Subcutaneous abdominal adipose tissue (tissue), 5 donors: ENCODE data around the gene ATP6V0A1.
A peak's percentile ranks its signal among the peaks of the same experiment; 100 is the strongest.
"Not testable (repeated sequence)": the region's sequence is repeated elsewhere in the genome, so short reads cannot be mapped to it uniquely, and the experiment has no call there.

Experiments
- H3K27ac ChIP-seq: one replicate; pipeline ENCODE4 v1.7.0; 2013; ENCODE audit warnings: low read depth, mild to moderate bottlenecking, inconsistent platforms, low read length, moderate library complexity
- H3K27me3 ChIP-seq, 5 donors: one replicate each; pipeline ENCODE4 v1.7.0; 2013; ENCODE audit warnings: low read length in 5 of 5, inconsistent platforms in 1 of 5; ENCODE audit not compliant: control insufficient read depth in 5 of 5, insufficient read depth in 4 of 5
- H3K36me3 ChIP-seq, 5 donors: one replicate each; pipeline ENCODE4 v1.7.0; 2013; ENCODE audit warnings: low read length in 5 of 5; ENCODE audit not compliant: control insufficient read depth in 5 of 5, insufficient read depth in 5 of 5
- H3K4me1 ChIP-seq, 5 donors: one replicate each; pipeline ENCODE4 v1.7.0; 2013; ENCODE audit warnings: low read length in 5 of 5, mild to moderate bottlenecking in 3 of 5, moderate library complexity in 1 of 5; ENCODE audit not compliant: control insufficient read depth in 5 of 5, insufficient read depth in 5 of 5
- H3K4me3 ChIP-seq, 5 donors: one replicate each; pipeline ENCODE4 v1.7.0; 2013; ENCODE audit warnings: low read length in 5 of 5, low read depth in 1 of 5
- H3K9ac ChIP-seq, 5 donors: one replicate each; pipeline ENCODE4 v1.7.0; 2013; ENCODE audit warnings: low read length in 5 of 5, mild to moderate bottlenecking in 4 of 5, moderate library complexity in 3 of 5
- H3K9me3 ChIP-seq, 5 donors: one replicate each; pipeline ENCODE4 v1.7.0; 2013; ENCODE audit warnings: low read length in 5 of 5; ENCODE audit not compliant: control insufficient read depth in 5 of 5
- donor health status: healthy.
- donor health status: healthy.
- donor health status: healthy.
- donor health status: healthy.
- donor health status: healthy.

Gene ATP6V0A1

GRCh38 chr17:42458497-42459255 lies at the start of gene ATP6V0A1:
ATP6V0A1 (plus strand) TSS chr17:42458878; CDS start chr17:42460895, 2,017 bp downstream.
- no peaks in the 10 kb centered on the region for H3K9me3 ChIP-seq
- H3K27ac ChIP-seq: peak within 1 kb of the TSS; percentile 96
- peak within 1 kb of the TSS; percentile 87 to 95 (median 92) for H3K9ac ChIP-seq
- H3K36me3 ChIP-seq: peaks cover 0 to 21% (median 11%) of the 10 kb centered on the region in 5 donors
- peaks cover 3 to 49% (median 41%) of the 10 kb centered on the region in 5 donors for H3K4me1 ChIP-seq
- H3K4me3 ChIP-seq: peak within 1 kb of the TSS; percentile 78 to 95 (median 89)
- no peaks in the 10 kb centered on the region for H3K27me3 ChIP-seq

- no peaks in the 10 kb centered on the region for H3K27me3 ChIP-seq
- H3K9ac ChIP-seq: peak overlapping the region; percentile 5 to 73 (median 40)
- H3K27ac ChIP-seq: peak overlapping the region; percentile 93
- peak overlapping the region in 4 of 5 donors; percentile 12 to 54 (median 33) for H3K4me3 ChIP-seq
- H3K4me1 ChIP-seq: peaks cover 20 to 95% (median 88%) of the 10 kb centered on the region in 5 donors
- no peaks in the 10 kb centered on the region for H3K9me3 ChIP-seq
- H3K36me3 ChIP-seq: peaks cover 0 to 12% (median 8%) of the 10 kb centered on the region in 5 donors
Measured at GRCh38 chr17:42409523-42410318, 49.0 kb upstream of the ATP6V0A1 start.

GRCh38 chr17:42410319-42410685 lies 48.4 kb upstream of the ATP6V0A1 start:
- peak overlapping the region; percentile 5 to 69 (median 40) for H3K9ac ChIP-seq
- H3K4me1 ChIP-seq: peaks cover 24 to 97% (median 88%) of the 10 kb centered on the region in 5 donors

GRCh38 chr17:42411361-42411760 lies 47.3 kb upstream of the ATP6V0A1 start:
- Histone ChIP-seq H3K9me3 (no peaks in the 10 kb centered on the region), H3K27ac (peak overlapping the region; percentile 93), H3K27me3 (no peaks in the 10 kb centered on the region), H3K4me3 (peak overlapping the region; percentile 4 to 18 (median 7)), H3K36me3 (peaks cover 0 to 6% (median 2%) of the 10 kb centered on the region in 5 donors), H3K4me1 (peaks cover 24 to 97% (median 90%) of the 10 kb centered on the region in 5 donors), H3K9ac (peak overlapping the region in 3 of 5 donors; percentile 46 to 54 (median 47))

More at GRCh38 chr17:42410319-42410685, 48.4 kb upstream of the ATP6V0A1 start:
- Histone ChIP-seq H3K4me3 (peak overlapping the region in 3 of 5 donors; percentile 32 to 54 (median 34)), H3K27ac (peak overlapping the region; percentile 93), H3K27me3 (no peaks in the 10 kb centered on the region), H3K9me3 (no peaks in the 10 kb centered on the region), H3K36me3 (peaks cover 0 to 6% (median 2%) of the 10 kb centered on the region in 5 donors)

- H3K27me3 ChIP-seq: no peaks in the 10 kb centered on the region
- peak overlapping the region; percentile 93 for H3K27ac ChIP-seq
- peaks cover 17 to 97% (median 90%) of the 10 kb centered on the region in 5 donors for H3K4me1 ChIP-seq
- peak overlapping the region; percentile 4 to 18 (median 7) for H3K4me3 ChIP-seq
- H3K9ac ChIP-seq: peak overlapping the region in 3 of 5 donors; percentile 4 to 54 (median 47)
- no peaks in the 10 kb centered on the region for H3K9me3 ChIP-seq
- peaks cover 0 to 6% (median 2%) of the 10 kb centered on the region in 5 donors for H3K36me3 ChIP-seq
Measured at GRCh38 chr17:42411905-42412679, 46.6 kb upstream of the ATP6V0A1 start.

GRCh38 chr17:42413464-42414040 lies 45.1 kb upstream of the ATP6V0A1 start:
- Histone ChIP-seq H3K36me3 (peaks cover 0 to 6% (median 2%) of the 10 kb centered on the region in 5 donors), H3K9ac (no peak overlapping the region), H3K4me1 (peaks cover 19 to 94% (median 89%) of the 10 kb centered on the region in 5 donors), H3K4me3 (no peak overlapping the region), H3K27me3 (no peaks in the 10 kb centered on the region), H3K27ac (peak overlapping the region; percentile 76), H3K9me3 (no peaks in the 10 kb centered on the region)

- Histone ChIP-seq H3K36me3 (peaks cover 0 to 6% (median 2%) of the 10 kb centered on the region in 5 donors), H3K4me3 (peak overlapping the region; percentile 33 to 76 (median 51)), H3K27me3 (no peaks in the 10 kb centered on the region), H3K27ac (peak overlapping the region; percentile 76), H3K4me1 (peaks cover 14 to 94% (median 91%) of the 10 kb centered on the region in 5 donors), H3K9me3 (no peaks in the 10 kb centered on the region), H3K9ac (peak overlapping the region in 2 of 5 donors; percentile 33 to 56)
Measured at GRCh38 chr17:42414704-42415409, 43.8 kb upstream of the ATP6V0A1 start.

- Histone ChIP-seq H3K9ac (peak overlapping the region in 1 of 5 donors; percentile 4), H3K4me1 (peaks cover 16 to 90% (median 79%) of the 10 kb centered on the region in 5 donors), H3K27ac (peak overlapping the region; percentile 76), H3K4me3 (peak overlapping the region in 1 of 5 donors; percentile 14)
- H3K9me3 ChIP-seq, H3K27me3 ChIP-seq, H3K36me3 ChIP-seq: not testable (repeated sequence)
Measured at GRCh38 chr17:42417981-42418380, 40.7 kb upstream of the ATP6V0A1 start.
